ENCODE data around the gene VWA3A. TPM values are rescaled to one million over a fixed set of nuclear protein-coding genes. Genes with fewer than 3 reads are reported as not detected.

The VWA3A gene
- total and polyA plus RNA-seq, 2 of the 4 experiments (the other 2 are of a cell fraction) = not detected

DNA sequence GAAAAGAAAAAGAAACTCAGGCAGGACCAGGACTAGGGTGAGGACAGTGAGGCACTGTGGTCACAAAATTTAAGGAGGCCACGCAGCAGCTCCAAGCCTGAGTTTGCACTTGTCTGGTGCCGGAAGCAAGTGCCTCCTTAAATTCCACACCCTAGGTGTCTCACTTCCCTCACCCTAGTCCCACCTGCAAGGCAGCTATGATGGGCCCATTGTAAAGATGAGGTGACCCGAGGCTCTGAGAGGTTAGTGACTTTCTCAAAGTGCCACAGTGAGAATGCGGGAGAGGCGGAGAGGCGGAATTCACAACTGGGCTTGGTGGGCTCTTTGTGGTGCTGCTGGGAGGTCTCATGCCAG, 92.3 kb downstream of the VWA3A start:
- no peaks in the 10 kb centered on the region for H4K20me1 ChIP-seq (ENCODE audit: insufficient read depth, low read length)
- no peak overlapping the region for H2BK20ac ChIP-seq (ENCODE audit: low read depth, low read length)
- no peak overlapping the region for H3K9ac ChIP-seq (ENCODE audit: low read depth, low read length)
- H3K18ac ChIP-seq (ENCODE audit: low read depth, low read length) = no peak overlapping the region
- in situ Hi-C loops (cut with MboI; ENCODE audit: low sequenced_read_pairs) = loop anchor here (5.0 kb wide), 3 partner anchors 37 to 187 kb away; partner anchors contain the start of gene VWA3A
- H2BK5ac ChIP-seq (ENCODE audit: low read depth, low read length, poor library complexity, severe bottlenecking) = no peak overlapping the region
- TF ChIP-seq CEBPB (IDR thresholded peaks at IDR 0.05; ENCODE audit: low read depth, low read length) (no peak), BHLHE40 (IDR thresholded peaks at IDR 0.05; ENCODE audit: low read depth, low read length) (no peak), SMC3 (IDR thresholded peaks at IDR 0.05; ENCODE audit: low read depth, low read length) (no peak), NFE2L2 (IDR thresholded peaks at IDR 0.05; ENCODE audit: low read depth, low read length) (no peak), MAZ (IDR thresholded peaks at IDR 0.05; ENCODE audit: borderline replicate concordance, low read depth, low read length) (no peak), MXI1 (IDR thresholded peaks at IDR 0.05; ENCODE audit: borderline replicate concordance, low read depth, low read length) (no peak), POLR2A (IDR thresholded peaks at IDR 0.05; ENCODE audit: low read depth, low read length) (no peak), MAFK (IDR thresholded peaks at IDR 0.05; ENCODE audit: low read depth, low read length) (no peak), RCOR1 (IDR thresholded peaks at IDR 0.05; ENCODE audit: insufficient replicate concordance, low read length) (no peak), RAD21 (IDR thresholded peaks at IDR 0.05; ENCODE audit: low read length) (no peak), ELK1 (IDR thresholded peaks at IDR 0.05; ENCODE audit: borderline replicate concordance, low read depth, low read length) (no peak), RFX5 (IDR thresholded peaks at IDR 0.05; ENCODE audit: low read depth, low read length) (no peak), CTCF (conservative IDR thresholded peaks at IDR 0.05; ENCODE audit: low read depth, low read length) (no peak), CHD1 (IDR thresholded peaks at IDR 0.05; ENCODE audit: low read depth, low read length) (no peak)
- TF ChIP-seq, protein P1, sequence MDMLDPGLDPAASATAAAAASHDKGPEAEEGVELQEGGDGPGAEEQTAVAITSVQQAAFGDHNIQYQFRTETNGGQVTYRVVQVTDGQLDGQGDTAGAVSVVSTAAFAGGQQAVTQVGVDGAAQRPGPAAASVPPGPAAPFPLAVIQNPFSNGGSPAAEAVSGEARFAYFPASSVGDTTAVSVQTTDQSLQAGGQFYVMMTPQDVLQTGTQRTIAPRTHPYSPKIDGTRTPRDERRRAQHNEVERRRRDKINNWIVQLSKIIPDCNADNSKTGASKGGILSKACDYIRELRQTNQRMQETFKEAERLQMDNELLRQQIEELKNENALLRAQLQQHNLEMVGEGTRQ (IDR thresholded peaks at IDR 0.05; ENCODE audit: low read depth, low read length) = no peak
- H3K79me1 ChIP-seq (ENCODE audit: low read depth in 1 of 2, low read length in 2 of 2) = no peaks in the 10 kb centered on the region
- H3K27ac ChIP-seq (ENCODE audit: insufficient read depth, low read length) = no peak overlapping the region
- DNase-seq (no peak), ATAC-seq (ENCODE audit: low read depth) (no peak)
- no peak overlapping the region for H4K5ac ChIP-seq (ENCODE audit: low read depth, low read length)
- no peak overlapping the region for H4K8ac ChIP-seq (ENCODE audit: low read depth in 2 of 2, low read length in 2 of 2)
- ChIA-PET CTCF (interaction anchor here (0.6 to 1.4 kb wide), 3 partner anchors 10 to 627 kb away, joined by 3 to 4 read pairs (median 3); no protein-coding TSS in a partner anchor), POLR2A (ENCODE audit: unreplicated experiment) (no interaction called here)
- intact Hi-C loops (cut with micrococcal nuclease) = no loop called here
- H3K27me3 ChIP-seq (ENCODE audit: control insufficient read depth, insufficient read depth, low read length) = peaks cover 19% of the 10 kb centered on the region
- no peak overlapping the region for H2AK5ac ChIP-seq (ENCODE audit: low read depth, low read length)
- H2AFZ ChIP-seq (replicated peaks; ENCODE audit: low read length, poor library complexity) = no peak overlapping the region
- no peak overlapping the region for H3K4me3 ChIP-seq (ENCODE audit: insufficient read depth, low read depth, low read length)
- dilution Hi-C loops (cut with HindIII; ENCODE audit: low sequenced_read_pairs, unreplicated experiment) = no loop called here
- no peaks in the 10 kb centered on the region for H3K9me3 ChIP-seq (ENCODE audit: control insufficient read depth, insufficient read depth, low read length)
- no peak overlapping the region for H3K14ac ChIP-seq (replicated peaks; ENCODE audit: low read depth, low read length)
- no peak overlapping the region for H3K23ac ChIP-seq (ENCODE audit: low read depth, low read length)
- H2AK9ac ChIP-seq (replicated peaks; ENCODE audit: low read depth, low read length, poor library complexity) = no peak overlapping the region
- peaks cover 2% of the 10 kb centered on the region; the same call in 1 of the 2 replicates for H3K4me1 ChIP-seq (ENCODE audit: control insufficient read depth, insufficient read depth, low read length)
- H3K4me2 ChIP-seq (ENCODE audit: low read depth, low read length) = no peak overlapping the region
- no TSS peak for BruUV-seq (replicated peaks)
- H2BK120ac ChIP-seq (ENCODE audit: low read depth, low read length) = no peak overlapping the region
- 83% methylated on average over 3 of the region's 6 CpGs; no CpG with 5 or more reads in 1 of the 2 experiments for WGBS, 2 experiments (ENCODE audit: extremely low coverage in 2 of 2, insufficient read length in 1 of 2)
- no peaks in the 10 kb centered on the region for H3K9me1 ChIP-seq (ENCODE audit: insufficient read depth, low read length)
- H3K36me3 ChIP-seq (ENCODE audit: control insufficient read depth, insufficient read depth, low read length) = no peaks in the 10 kb centered on the region
- no peak overlapping the region for H2BK15ac ChIP-seq (ENCODE audit: low read depth, low read length)
- no peak overlapping the region for H3K56ac ChIP-seq (ENCODE audit: extremely low read depth, insufficient read depth, low read length)
- H4K91ac ChIP-seq (ENCODE audit: insufficient read depth, low read depth, low read length) = no peak overlapping the region
- H3K4ac ChIP-seq (ENCODE audit: low read depth, low read length) = no peak overlapping the region

All from IMR-90 (cell line).